ACC112 (cell line): Measurements from ENCODE around the gene BARHL2.

ENCODE experiments used
- H2AFZ ChIP-seq: fragments of 200-600 bp; sonication (generic); one replicate; pipeline ENCODE4 v1.6.0; 2017; ENCODE audit warnings: antibody characterized with exemption, low read length; ENCODE audit not compliant: unreplicated experiment
- H3K27ac ChIP-seq: fragments of 200-600 bp; sonication (generic); 2 replicates; pipeline ENCODE4 v1.5.1; 2014; ENCODE audit warnings: low read depth, mild to moderate bottlenecking, antibody characterized with exemption, low read length, moderate library complexity
- H3K27me3 ChIP-seq: fragments of 200-600 bp; sonication (generic); 2 replicates; pipeline ENCODE4 v1.6.1; 2014; ENCODE audit warnings: mild to moderate bottlenecking, antibody characterized with exemption, low read length, moderate library complexity, mixed read lengths; ENCODE audit not compliant: insufficient read depth
- H3K36me3 ChIP-seq: fragments of 200-600 bp; sonication (generic); 2 replicates; pipeline ENCODE4 v1.6.1; 2016; ENCODE audit warnings: mild to moderate bottlenecking, antibody characterized with exemption, low read length, moderate library complexity, mixed read lengths; ENCODE audit not compliant: insufficient read depth
- H3K4me1 ChIP-seq: fragments of 200-600 bp; sonication (generic); one replicate; pipeline ENCODE4 v1.6.1; 2016; ENCODE audit warnings: low read length, mixed read lengths; ENCODE audit not compliant: insufficient read depth, unreplicated experiment, control insufficient read depth
- H3K4me3 ChIP-seq: fragments of 200-600 bp; sonication (generic); 2 replicates; pipeline ENCODE4 v1.5.1; 2014; ENCODE audit warnings: mild to moderate bottlenecking, low read depth, low read length
- H3K79me2 ChIP-seq: fragments of 200-600 bp; sonication (generic); one replicate; pipeline ENCODE4 v1.6.0; 2016; ENCODE audit warnings: low read length; ENCODE audit not compliant: control insufficient read depth, unreplicated experiment, insufficient read depth

The BARHL2 gene

DNA sequence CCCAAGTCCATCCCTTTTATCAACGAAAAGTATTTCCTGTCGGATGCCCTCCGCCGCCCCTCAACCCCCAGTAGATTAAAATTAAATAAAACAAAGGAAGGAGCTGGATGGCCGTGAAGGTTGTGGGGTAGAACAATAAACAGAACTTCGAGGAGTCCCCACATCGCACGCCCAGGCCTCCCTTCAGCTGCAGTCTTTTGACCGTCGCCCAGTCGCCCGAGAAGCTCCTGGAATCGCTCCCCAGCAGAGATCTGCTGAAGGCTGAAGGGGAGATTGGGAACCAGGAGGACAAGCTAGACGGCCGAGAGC, 905 bp downstream of the BARHL2 start:
- no peaks in the 10 kb centered on the region for H3K36me3 ChIP-seq
- H2AFZ ChIP-seq, result no peak overlapping the region
- peaks cover 98% of the 10 kb centered on the region for H3K27me3 ChIP-seq
- H3K4me1 ChIP-seq, result no peaks in the 10 kb centered on the region
- no peak overlapping the region for H3K27ac ChIP-seq
- no peaks in the 10 kb centered on the region for H3K79me2 ChIP-seq
- H3K4me3 ChIP-seq, result no peak overlapping the region

DNA sequence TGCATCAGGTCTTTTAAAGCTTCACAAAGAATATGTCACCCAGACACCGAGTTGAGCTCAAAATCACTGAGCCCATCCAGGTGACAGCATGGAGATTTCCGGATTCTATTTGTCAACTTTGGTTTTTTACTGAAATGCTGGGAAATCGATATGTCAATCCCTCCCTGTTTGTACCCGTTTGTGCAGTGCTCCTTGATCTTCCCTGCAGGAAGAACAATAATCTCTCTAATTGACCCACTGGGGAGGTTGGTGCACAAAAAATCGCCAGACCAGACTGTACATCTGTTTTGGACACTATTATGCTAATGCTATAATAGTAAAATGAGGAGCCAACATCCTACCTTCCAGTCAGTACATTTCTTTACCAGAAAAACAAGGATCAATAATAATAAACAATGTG, 1.8 kb downstream of the BARHL2 start:
- no peak overlapping the region for H3K27ac ChIP-seq
- no peak overlapping the region for H2AFZ ChIP-seq
- no peaks in the 10 kb centered on the region for H3K36me3 ChIP-seq
- H3K4me1 ChIP-seq, result no peaks in the 10 kb centered on the region
- peaks cover 98% of the 10 kb centered on the region for H3K27me3 ChIP-seq
- no peaks in the 10 kb centered on the region for H3K79me2 ChIP-seq
- H3K4me3 ChIP-seq, result no peak overlapping the region

DNA sequence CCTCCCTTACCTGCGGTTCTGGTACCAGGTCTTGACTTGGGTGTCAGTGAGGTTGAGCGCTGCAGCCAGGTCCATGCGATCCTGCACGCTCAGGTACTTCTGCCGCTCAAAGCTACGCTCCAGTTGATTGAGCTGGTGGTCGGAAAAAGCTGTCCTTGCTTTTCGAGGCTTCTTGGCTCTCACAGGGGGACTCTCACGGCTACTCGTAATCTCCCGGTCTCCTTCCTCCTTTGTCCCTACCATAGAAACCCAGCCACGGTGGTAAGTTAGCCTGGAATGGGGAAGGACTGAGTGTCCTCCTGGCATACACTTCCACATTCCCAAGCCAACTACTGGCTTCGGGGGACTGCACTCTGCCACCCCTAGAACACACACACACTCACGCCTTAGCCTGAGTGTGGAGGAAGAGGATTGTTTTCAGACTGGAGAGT, 2.6 kb downstream of the BARHL2 start:
- Histone ChIP-seq H3K4me1 (no peaks in the 10 kb centered on the region), H3K36me3 (no peaks in the 10 kb centered on the region), H3K27ac (no peak overlapping the region), H3K27me3 (peaks cover 98% of the 10 kb centered on the region), H3K4me3 (no peak overlapping the region), H2AFZ (no peak overlapping the region), H3K79me2 (no peaks in the 10 kb centered on the region)

DNA sequence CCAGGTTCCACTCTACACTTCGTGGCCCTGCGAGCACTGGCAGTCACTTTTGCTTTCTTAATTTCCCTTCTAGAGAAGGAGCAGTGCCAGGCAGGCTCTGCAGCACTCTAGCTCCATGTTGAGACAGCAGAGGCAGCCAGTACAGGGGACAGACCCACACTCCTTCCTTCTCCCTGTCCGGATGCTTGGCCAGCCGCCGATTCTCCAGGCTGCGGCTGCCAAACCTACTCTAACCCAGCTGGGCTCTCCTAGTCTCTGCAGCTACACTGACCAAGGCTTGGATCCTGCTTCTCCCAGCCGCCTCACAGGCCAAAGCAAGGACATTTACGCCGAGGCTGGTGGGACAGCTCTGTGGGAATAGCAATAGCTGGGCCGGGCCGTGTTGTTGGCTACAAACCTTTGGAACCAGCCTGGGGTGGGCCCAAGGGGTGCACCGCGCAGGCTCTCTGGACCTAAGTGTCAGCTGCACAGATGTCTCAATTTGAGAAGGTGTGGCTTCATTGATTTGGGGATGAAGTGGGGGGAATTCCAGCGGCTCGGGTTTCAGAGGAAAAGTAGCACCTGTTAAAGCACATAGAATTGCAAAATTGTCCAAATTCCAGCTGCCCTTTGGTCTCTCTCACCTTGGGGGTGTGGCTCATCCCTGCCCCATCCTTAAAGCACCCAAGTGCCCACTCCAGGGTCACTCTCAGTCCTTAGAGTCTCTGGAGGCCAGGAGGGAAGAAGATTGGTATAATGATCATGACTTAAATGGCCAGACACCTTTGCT, 3.2 kb downstream of the BARHL2 start:
- no peak overlapping the region for H3K27ac ChIP-seq
- H3K27me3 ChIP-seq, result peaks cover 98% of the 10 kb centered on the region
- no peaks in the 10 kb centered on the region for H3K4me1 ChIP-seq
- H3K36me3 ChIP-seq, result no peaks in the 10 kb centered on the region
- H3K79me2 ChIP-seq, result no peaks in the 10 kb centered on the region
- H3K4me3 ChIP-seq, result no peak overlapping the region
- no peak overlapping the region for H2AFZ ChIP-seq

DNA sequence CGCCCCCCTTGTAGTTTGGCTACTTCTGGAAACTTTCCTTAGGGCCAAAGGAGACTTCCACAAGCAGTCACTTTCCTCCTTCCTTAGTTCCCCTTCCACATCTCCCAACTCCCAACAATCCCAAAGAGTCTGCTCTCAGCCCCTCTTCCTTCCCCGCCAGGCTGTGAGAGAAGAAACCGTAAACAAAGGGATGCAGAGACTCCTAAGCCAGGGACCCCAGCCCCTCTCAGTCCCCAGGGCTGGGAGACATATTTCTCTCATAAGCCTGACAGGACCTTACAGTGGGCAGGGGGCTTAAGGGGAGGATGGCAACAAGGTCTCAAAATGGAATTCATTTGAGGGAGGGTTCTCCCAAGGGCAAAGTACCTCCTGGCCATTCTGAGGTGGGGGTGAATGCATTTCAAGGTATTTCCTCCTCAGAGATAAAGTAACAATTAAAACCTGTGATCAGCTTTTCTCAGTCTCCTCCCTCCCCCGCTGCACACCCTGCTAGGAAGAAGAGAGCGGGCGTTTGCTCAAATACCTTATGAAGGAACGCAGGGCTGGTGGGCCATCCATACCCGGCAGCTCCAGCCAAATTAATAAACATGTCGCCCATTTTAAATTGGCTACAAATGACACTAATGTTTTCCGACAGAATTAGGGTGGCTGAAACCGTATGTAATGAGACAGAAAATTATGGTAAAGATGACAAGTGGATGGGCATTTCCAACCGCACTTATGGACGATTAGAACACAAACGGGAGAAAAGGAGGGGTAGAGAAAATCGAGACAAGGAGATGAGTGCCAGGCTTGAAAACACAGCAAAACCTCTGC, 4.0 kb downstream of the BARHL2 start:
- peaks cover 98% of the 10 kb centered on the region for H3K27me3 ChIP-seq
- no peak overlapping the region for H3K4me3 ChIP-seq
- no peak overlapping the region for H2AFZ ChIP-seq
- no peaks in the 10 kb centered on the region for H3K79me2 ChIP-seq
- H3K4me1 ChIP-seq, result no peaks in the 10 kb centered on the region
- no peak overlapping the region for H3K27ac ChIP-seq
- no peaks in the 10 kb centered on the region for H3K36me3 ChIP-seq

DNA sequence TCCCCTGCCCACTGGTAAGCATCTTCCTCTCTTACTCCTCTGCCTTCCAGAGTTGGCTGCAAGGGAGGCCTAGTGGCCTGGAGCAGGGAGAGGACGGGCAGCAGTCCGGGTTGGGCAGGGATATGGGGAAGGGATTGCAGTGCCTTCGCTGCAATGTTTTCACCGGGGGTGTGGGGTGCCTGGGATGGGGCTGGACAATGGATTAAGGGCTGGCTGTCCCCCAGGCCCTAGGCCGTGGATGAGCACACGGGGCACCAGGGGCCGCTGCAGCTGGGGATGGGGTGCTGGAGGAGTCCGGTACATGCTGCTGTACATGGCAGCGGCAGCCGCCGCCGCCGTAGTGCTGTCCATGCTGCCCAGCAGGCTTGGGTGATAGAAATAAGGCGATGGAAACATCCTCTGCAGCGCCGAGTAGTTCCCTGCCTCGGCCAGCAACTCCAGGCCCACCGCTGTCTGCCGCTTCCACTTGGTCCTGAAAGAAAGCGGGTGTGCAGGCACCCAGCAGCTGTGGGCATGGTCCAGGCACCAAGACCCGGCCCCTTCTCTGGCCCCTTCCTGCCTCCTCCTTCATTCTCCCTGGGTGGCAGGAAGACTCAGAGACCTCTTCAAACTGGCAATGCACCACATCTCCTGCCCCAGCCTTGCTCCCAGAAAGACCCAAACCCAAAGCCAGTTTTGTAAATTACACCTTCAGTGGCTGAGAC, 4.8 kb downstream of the BARHL2 start:
- H2AFZ ChIP-seq, result no peak overlapping the region

DNA sequence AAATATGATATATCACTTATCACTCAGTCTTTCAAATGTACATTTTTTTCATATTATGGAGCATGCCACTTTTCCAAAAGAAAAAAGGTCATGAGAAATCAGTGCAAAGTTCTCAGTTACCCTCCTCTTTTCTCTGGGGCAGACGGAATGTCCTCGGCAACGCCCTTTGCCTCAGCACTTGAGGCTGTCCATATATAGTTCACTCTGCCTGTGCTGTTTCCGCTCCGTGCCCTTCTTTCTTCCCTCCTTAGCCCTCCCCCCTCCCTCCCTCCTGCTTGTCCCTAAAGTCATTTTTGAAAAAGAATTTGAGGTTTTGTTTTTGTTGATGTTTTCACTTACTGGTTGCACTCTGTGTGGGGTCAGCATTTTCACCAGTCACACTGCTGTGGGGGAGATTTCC, 5.4 kb downstream of the BARHL2 start:
- H2AFZ ChIP-seq, result no peak overlapping the region
- H3K36me3 ChIP-seq, result no peaks in the 10 kb centered on the region
- no peak overlapping the region for H3K4me3 ChIP-seq
- H3K27ac ChIP-seq, result no peak overlapping the region
- no peaks in the 10 kb centered on the region for H3K4me1 ChIP-seq
- H3K79me2 ChIP-seq, result no peaks in the 10 kb centered on the region
- peaks cover 99% of the 10 kb centered on the region for H3K27me3 ChIP-seq

More for the DNA sequence above, 4.8 kb downstream of the BARHL2 start:
- Histone ChIP-seq H3K36me3 (no peaks in the 10 kb centered on the region), H3K79me2 (no peaks in the 10 kb centered on the region), H3K4me3 (no peak overlapping the region), H3K27me3 (peaks cover 99% of the 10 kb centered on the region), H3K27ac (no peak overlapping the region), H3K4me1 (no peaks in the 10 kb centered on the region)

DNA sequence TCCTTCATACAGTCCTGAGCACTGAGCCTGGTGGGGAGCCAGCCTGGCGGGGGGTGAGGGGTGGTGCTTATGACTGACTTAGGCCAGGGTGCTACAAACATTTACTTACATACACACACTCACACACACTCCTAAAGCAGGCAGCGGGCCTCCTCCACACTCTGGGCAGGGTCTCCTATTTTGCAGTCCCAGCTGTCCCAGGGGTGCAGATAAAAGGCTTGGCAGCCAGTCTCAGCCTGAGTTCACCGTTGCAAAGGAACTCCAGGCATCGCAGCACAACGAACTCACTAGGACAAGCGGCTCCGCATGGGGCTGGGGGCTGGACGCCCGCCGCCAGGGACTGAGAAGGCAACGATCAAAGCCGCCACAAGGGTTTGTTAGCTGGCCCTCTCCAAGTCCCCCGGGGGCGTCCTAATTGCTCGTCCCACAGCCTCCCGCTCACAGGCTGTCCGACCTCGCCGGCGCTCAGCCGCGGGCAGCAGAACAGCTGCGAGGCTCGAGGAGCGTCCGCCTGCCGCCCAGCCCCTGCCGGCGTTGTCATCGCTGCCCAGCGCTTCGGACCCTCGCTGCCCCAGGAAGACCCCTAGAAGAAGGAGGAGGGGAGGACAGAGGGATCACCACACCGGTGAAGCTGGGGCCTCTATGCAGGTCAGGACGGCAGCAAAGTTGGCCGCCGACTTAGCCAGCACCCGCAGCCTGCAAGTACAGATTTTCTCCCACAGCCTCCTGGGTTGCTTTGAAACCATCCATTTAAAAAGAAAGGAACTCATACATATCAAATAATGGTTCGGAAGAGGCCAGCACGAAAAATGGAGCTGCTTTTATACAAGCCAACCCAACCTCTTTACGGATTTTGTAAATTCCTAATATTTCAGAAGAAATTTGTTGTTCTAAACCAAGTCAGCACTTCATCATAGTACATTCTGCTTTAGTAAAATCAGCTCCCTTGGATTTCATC, 6.2 kb downstream of the BARHL2 start:
- no peaks in the 10 kb centered on the region for H3K36me3 ChIP-seq
- no peaks in the 10 kb centered on the region for H3K79me2 ChIP-seq
- H3K4me3 ChIP-seq, result peak overlapping the region; percentile 29; the same call in 1 of the 2 replicates
- H3K27ac ChIP-seq, result no peak overlapping the region
- peaks cover 99% of the 10 kb centered on the region for H3K27me3 ChIP-seq
- H3K4me1 ChIP-seq, result no peaks in the 10 kb centered on the region
- no peak overlapping the region for H2AFZ ChIP-seq

DNA sequence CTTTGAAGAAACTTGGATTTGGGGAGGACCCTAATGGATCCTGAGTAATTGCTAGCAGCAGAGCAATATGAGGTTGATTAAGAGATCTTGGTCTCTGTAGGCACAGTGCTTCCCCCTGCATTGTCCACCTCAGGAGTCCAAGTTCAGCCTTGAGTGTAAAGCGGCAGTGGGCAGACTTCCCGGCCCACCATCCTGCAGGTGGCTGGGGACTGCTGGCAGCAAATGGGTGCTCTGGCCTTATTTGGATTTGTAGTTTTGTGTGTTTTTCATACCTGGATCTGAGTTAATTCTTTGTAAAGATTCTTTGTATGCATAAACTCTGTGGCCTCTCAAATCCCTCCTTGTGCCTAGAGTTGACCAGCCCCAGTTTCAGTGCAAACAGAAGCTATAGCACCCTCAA, 7.6 kb downstream of the BARHL2 start:
- H3K27me3 ChIP-seq, result peaks cover 99% of the 10 kb centered on the region
- no peaks in the 10 kb centered on the region for H3K4me1 ChIP-seq
- H3K27ac ChIP-seq, result no peak overlapping the region
- H2AFZ ChIP-seq, result no peak overlapping the region
- H3K79me2 ChIP-seq, result no peaks in the 10 kb centered on the region
- no peaks in the 10 kb centered on the region for H3K36me3 ChIP-seq
- no peak overlapping the region for H3K4me3 ChIP-seq

DNA sequence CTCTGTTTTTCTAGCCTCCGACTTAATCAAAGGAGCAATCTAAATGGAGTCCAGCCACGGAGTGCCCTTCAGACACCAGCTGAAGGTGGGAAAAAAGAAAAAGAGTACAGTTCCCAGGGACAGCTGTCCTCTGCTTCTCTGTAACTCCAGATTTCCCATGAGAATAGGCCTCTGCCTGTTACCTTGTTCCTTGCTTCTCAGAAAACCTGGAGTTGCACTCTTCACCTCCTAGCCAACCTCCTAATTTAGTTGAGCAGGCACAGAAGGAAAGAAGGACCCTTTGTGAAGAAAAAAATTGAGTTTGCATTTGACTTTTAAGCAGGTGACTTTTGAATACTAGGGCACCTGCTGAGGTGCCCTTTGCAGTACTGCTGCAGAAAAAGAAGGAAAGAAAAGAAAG, 8.3 kb downstream of the BARHL2 start:
- Histone ChIP-seq H3K4me1 (no peaks in the 10 kb centered on the region), H3K27me3 (peaks cover 99% of the 10 kb centered on the region), H2AFZ (no peak overlapping the region), H3K79me2 (no peaks in the 10 kb centered on the region), H3K27ac (no peak overlapping the region), H3K4me3 (no peak overlapping the region), H3K36me3 (no peaks in the 10 kb centered on the region)
